ENCODE results near the gene SULT2B1.

Gene SULT2B1

GRCh38 chr19:48603449-48603848 is 51.5 kb downstream of the SULT2B1 start:
- Histone ChIP-seq H3K27me3 (ENCODE audit: insufficient read depth, low read depth) (peaks cover 66% of the 10 kb centered on the region), H2AFZ (ENCODE audit: low read depth) (no peak overlapping the region), H3K4me2 (no peak overlapping the region), H3K79me2 (ENCODE audit: insufficient read depth, low read depth) (no peaks in the 10 kb centered on the region), H3K27ac (no peak overlapping the region), H4K20me1 (ENCODE audit: insufficient read depth) (no peaks in the 10 kb centered on the region), H3K9ac (no peak overlapping the region), H3K4me1 (ENCODE audit: low read depth, poor library complexity, severe bottlenecking) (peaks cover 4% of the 10 kb centered on the region), H3K4me3 (IDR thresholded peaks at IDR 0.05; ENCODE audit: insufficient read depth, low read depth, low read length) (no peak overlapping the region), H3K36me3 (ENCODE audit: insufficient read depth) (no peaks in the 10 kb centered on the region)
- no peak for TF ChIP-seq CTCF (conservative IDR thresholded peaks at IDR 0.05; ENCODE audit: low read depth, low read length)

GRCh38 chr19:48603850-48604249 is 51.9 kb downstream of the SULT2B1 start:
- Histone ChIP-seq H3K79me2 (ENCODE audit: insufficient read depth, low read depth) (no peaks in the 10 kb centered on the region), H3K4me3 (IDR thresholded peaks at IDR 0.05; ENCODE audit: insufficient read depth, low read depth, low read length) (no peak overlapping the region), H2AFZ (ENCODE audit: low read depth) (no peak overlapping the region), H3K36me3 (ENCODE audit: insufficient read depth) (no peaks in the 10 kb centered on the region), H3K4me2 (no peak overlapping the region), H3K27ac (no peak overlapping the region), H3K4me1 (ENCODE audit: low read depth, poor library complexity, severe bottlenecking) (peaks cover 6% of the 10 kb centered on the region), H3K27me3 (ENCODE audit: insufficient read depth, low read depth) (peaks cover 62% of the 10 kb centered on the region), H4K20me1 (ENCODE audit: insufficient read depth) (no peaks in the 10 kb centered on the region), H3K9ac (no peak overlapping the region)
- TF ChIP-seq CTCF (conservative IDR thresholded peaks at IDR 0.05; ENCODE audit: low read depth, low read length) = no peak

GRCh38 chr19:48606463-48607358 is 54.7 kb downstream of the SULT2B1 start, which contains the start of gene SPACA4:
Gene SPACA4 (plus strand): TSS chr19:48606742. CDS start chr19:48606979, 237 bp downstream.
- no peaks in the 10 kb centered on the region for H4K20me1 ChIP-seq (ENCODE audit: insufficient read depth)
- H3K4me3 ChIP-seq (IDR thresholded peaks at IDR 0.05; ENCODE audit: insufficient read depth, low read depth, low read length) = no peak within 1 kb of the TSS
- peaks cover 6% of the 10 kb centered on the region for H3K4me1 ChIP-seq (ENCODE audit: low read depth, poor library complexity, severe bottlenecking)
- TF ChIP-seq CTCF (conservative IDR thresholded peaks at IDR 0.05; ENCODE audit: low read depth, low read length) = no peak
- H3K27me3 ChIP-seq (ENCODE audit: insufficient read depth, low read depth) = peaks cover 38% of the 10 kb centered on the region
- no peak within 1 kb of the TSS for H3K9ac ChIP-seq
- H2AFZ ChIP-seq (ENCODE audit: low read depth) = no peak within 1 kb of the TSS
- no peaks in the 10 kb centered on the region for H3K36me3 ChIP-seq (ENCODE audit: insufficient read depth)
- no peak within 1 kb of the TSS for H3K4me2 ChIP-seq
- H3K27ac ChIP-seq = no peak within 1 kb of the TSS
- no peaks in the 10 kb centered on the region for H3K79me2 ChIP-seq (ENCODE audit: insufficient read depth, low read depth)

GRCh38 chr19:48607359-48607755 is 55.4 kb downstream of the SULT2B1 start:
- Histone ChIP-seq H3K4me2 (no peak overlapping the region), H3K27ac (no peak overlapping the region), H3K79me2 (ENCODE audit: insufficient read depth, low read depth) (no peaks in the 10 kb centered on the region), H3K4me1 (ENCODE audit: low read depth, poor library complexity, severe bottlenecking) (peaks cover 6% of the 10 kb centered on the region), H3K36me3 (ENCODE audit: insufficient read depth) (no peaks in the 10 kb centered on the region), H4K20me1 (ENCODE audit: insufficient read depth) (no peaks in the 10 kb centered on the region), H3K9ac (no peak overlapping the region), H3K4me3 (IDR thresholded peaks at IDR 0.05; ENCODE audit: insufficient read depth, low read depth, low read length) (no peak overlapping the region), H3K27me3 (ENCODE audit: insufficient read depth, low read depth) (peaks cover 31% of the 10 kb centered on the region), H2AFZ (ENCODE audit: low read depth) (no peak overlapping the region)
- TF ChIP-seq CTCF (conservative IDR thresholded peaks at IDR 0.05; ENCODE audit: low read depth, low read length) = no peak

Data from KMS-11 (cell line).